OCI-M2 (cell line): ENCODE data around the gene TRMT61A.

Source experiments
- DNase-seq: peaks from one replicate; lab custom pipeline; 2025; ENCODE audit not compliant: unreplicated experiment; lab: John Stamatoyannopoulos, UW

Gene TRMT61A

DNA sequence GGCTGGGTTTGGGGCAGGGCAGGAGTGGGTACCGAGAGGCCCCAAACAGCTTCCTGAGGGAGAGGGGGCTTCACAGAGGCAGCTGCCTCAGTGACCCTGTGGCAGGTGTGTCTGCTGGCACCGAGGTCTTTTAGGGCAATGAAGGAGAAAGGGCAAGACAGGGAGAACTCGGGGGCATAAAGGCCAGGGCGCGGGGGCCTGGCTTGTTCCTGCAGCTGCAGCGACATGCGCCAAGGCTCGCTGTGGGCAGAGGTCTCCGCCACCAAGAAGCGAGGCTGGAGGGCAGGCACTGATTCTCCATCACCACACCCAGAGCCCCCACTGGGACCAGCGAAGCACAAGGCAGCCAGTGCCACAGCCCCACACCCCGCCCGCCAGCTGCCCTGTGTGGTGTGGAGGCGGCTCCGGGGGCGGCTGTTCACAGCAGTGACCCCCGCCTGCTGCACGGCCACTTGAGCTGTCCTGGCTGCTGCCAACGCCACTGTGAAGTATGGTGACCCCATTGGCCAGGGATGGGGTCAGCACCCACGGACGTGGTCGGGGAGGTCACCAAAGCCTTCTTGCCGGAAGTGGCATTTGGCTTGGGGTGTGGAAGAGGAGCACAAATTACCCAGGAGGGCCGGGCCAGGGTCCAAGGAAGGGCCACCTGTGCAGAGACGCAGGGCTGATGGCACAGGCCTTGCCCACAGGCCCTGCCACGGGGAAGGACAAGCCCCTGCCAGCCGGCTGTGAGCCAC, 17.1 kb downstream of the TRMT61A start:
- no peak for DNase-seq

DNA sequence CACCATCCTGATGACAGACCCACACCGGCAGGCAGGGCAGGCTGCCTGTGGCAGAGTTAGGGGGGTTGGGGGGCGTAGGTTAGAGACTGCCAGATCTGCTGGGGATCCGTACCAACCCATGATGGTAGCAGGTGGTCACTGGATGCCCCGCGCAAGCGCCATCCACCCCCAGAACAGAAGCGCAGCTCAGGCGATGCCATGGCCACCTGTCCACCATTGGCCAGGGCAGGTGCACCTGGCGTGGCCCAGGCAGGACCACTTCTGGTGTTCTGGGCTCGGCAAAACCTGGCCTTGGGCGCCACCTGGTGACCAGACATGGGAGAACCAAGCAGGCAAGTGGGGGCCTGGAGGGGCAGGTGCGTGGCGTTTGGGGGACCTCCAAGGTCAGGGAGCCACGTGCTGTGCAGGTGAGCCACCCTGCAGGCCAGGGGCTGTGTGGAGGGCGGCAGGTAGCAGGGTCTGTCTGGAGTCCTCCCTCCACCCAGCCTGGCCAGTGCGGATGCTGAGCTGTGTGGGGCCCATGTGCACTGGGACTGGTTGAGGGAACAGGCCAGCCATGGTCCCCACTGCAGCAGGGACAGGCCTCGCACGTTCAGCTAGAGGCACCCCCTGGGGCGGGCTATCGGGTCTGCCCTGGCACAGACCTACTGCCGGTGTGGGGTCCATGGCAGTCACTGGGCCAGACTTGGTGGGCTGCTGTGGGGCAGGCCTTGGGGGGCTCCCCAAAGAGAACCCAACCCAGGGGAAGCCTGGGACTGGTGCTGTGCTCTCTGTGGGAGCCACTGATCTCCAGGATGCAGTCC, 17.9 kb downstream of the TRMT61A start:
- DNase-seq, result no peak

DNA sequence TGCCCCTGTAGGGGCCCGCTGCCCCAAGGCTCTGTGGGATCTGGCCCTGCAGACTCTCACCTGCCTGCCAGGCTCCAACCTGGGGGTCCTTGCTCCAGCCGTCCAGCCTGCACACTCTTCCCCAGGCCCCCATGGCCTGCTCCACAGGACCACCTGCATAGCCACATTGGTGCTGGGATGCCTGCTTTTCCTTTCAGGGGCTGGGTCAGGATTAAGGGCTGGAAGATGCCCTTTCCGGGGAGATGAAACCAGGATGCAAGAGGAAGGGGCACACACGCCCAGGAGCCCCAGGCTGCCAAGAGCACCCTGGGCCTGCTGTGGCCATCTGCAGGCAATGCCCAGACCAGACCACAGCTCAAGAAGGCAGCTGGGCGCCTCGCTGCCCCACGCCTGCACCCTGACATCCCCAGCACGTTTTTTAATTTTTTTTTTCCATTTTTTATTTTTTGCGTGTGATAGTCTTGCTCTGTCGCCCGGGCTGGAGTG, 18.5 kb downstream of the TRMT61A start:
- DNase-seq, result no peak

DNA sequence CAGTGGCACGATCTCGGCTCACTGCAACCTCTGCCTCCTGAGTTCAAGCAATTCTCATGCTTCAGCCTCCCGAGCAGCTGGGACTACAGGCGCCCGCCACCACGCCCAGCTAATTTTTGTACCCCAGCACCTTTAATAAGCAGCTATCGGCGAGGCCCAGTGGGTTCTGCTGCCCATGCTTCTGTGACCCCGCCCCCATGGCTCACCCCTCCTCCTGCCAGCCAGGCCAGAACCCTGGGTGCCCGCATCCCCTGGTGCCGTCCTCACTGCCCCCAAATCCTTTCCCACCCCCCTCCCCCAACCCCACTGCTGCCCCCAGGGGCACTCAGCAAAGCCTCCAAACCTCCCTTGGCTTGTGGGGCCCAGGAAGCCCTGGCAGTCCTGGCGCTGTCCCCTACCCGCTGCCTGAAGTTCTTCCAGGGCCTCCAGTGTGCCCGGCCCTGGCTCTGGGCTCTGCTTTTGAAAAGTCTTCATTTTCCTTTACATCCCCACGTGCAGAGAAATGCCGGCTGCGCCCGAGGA, 19.0 kb downstream of the TRMT61A start:
- DNase-seq, result no peak

DNA sequence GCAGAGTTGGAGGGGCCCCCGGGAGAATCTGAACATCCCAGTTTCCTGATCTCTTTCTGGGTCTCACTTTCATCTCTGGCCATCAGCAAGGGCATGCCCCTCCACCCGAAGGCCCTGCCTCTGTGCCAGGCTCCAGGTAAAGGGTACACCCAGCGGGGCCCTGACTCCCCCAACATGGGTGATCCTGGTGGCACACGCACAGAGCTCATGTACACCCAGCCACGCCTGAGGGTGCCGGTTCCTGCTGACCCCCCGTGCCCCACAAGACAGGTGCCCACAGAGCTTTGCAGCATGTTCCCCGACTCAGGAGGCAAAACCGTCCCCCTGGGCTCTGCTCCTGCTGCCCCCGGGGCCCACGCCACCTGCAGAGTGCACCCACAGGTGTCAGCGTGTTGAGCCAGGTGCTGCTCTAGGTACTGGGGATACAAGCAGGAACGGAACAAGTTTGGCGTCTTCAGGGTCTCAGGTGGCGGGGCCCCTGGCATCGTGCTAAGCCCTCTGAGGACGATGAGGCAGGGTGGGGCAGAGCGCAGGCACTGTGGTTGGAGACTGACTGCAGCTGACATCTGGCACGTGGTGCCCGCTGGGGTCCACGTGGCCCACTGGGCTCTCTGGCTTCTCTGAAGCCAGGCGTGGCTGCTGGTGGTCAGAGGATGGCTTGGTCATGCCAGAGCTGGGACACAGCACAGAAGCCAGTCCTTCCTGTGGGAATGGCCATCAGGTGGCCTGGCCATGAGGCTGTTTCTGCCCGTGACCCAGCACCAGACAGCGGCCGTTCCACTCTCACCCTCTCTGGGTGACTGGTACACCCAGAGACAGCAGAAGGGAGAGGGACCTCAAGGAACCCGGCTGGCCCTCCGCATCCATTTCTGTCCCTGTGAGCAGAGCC, 19.7 kb downstream of the TRMT61A start:
- DNase-seq, result no peak

DNA sequence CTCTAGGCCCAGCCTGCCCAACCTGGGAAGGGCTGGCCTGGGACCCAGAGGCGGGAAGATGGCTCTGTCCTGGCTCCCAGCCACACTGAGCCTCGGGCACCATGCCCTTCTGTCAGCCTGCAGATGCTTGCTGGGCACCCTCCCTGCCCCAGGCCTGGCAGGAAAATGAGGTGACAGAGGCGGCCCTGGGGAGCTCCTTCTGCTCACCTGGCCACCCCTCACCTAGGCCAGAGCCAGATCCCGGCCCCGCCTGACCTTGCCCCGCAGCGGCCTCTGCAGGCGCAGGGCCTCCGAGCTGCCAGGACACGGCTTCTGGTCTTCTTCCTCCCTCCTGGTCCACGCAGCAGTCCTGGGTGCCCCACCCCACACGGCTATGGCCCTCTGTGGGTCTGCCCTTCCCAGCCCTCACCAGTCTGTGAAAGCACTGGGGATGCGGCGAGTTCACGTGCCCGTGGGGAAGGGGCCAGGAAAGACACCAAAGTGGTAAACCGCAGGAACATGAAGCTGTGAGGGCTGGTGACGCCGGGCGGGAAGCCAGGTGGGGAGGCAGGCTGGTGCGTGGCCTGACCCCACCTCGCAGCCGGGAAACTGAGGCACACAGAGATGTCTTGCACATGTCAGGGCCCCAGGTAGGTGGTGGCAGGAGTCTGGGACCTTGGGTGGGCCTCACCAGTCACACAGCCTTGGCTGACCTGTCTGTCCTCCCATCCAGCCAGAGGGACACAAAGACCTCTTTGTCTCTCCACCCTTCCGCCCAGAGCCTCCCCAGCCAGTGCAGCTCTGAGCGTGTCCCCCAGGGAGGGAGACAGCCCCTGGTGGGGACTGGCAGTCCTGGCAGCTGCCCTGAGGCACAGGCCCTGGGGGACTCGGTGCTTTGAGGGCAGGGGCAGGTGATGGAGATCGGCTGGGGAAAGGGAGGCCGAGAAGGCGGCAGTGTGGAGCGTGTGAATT, 20.6 kb downstream of the TRMT61A start:
- DNase-seq, result no peak

DNA sequence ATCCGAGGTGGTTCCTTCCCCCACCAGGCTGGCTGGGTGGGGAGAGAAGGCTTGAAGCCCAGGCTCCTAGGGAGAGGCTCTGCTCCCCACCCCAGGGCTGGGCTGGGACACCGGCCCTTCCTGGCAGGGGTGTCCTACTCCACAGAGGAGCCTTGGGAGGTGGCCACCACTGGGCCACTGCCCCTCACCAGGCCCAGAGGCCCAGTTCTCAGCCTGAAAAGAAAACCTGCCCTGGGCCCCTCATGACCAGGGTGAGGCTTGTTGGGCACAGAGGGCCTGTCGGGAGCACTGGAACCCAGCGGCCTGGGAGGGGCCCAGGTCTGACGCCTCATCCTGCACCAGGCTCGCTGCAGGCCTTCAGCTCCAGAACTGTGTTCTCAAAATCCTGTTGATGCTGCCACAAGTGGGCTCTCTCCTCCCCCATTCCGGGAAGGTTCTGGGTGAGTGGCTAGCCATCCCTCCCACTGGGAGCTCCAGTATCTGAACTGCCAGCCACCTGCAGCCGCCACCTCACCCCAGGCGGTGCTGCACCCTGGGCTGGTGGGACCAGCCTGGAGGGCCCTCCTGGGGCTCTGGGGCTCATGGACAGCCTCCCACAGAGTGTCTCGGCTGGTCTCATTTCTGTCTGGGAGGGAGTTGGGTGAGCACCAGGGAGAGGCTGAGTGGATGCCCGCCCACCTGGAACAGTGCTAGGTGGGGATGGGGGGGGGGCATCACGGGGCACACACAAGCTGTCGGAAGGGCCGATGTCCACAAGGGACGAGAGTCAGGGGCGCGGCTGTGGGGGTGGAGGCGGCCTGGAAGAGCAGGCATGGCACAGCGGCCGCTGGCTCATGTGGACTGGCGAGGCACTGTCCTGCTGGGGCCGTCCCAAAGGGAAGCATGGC, 21.7 kb downstream of the TRMT61A start:
- no peak for DNase-seq

DNA sequence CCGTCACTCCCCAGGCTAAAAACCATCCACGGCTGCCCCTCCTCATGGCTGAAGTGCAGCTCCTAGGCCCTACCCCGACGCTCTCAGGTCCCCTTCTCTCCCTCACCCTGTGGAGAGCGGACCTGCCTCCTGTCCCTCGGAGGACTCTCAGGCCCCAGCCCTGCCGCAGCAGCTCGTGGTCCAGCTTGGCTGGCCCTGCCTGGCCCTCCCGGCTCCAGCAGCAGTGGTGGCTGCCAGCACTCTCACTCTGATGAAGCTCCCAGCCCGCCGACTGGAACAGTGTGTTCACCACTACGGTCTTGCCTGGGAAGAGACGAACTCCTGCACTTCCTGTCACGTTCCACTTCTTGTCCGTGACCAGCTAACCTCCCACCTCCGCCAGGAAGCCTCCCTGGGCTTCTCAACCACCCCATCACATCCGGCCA, 22.4 kb downstream of the TRMT61A start:
- no peak for DNase-seq

DNA sequence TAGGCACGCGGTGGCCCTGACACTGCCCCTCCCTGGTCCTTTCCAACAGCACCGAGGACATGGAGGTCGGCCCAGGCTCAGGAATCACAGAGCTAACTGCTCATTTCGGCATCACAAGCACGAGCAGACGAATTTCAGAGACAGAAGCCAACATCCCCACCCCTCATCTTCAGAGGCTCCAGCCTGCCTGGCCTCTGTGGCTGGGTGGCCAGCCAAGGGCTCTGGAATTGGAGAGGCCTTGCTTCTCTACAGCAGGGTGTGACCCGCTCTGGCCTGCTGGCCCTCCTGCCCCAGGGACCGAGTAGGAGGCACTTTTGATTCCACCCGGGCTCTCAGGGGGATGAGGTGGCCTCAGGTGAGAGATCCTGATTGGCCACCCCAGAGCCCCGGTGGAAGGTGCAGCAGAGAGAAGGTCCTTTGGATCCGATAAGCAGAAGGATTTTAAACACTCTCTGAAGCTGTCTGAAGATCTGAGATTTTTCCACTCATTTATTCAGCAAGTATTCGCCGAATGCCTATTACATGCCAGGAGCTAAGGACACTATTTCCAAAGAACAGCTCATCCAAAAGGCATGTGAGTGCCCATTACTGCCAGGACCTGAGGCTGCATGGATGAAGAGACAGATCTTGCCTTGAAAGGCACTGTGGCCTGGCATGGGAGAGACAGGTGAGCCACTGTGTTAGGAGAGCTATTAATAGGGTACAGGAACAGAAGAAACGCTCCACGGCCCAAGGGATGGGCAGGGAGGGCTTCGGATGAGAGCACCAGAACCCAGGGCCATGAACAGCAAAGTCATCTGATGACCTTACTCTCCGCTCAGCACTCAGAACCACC, 23.2 kb downstream of the TRMT61A start:
- DNase-seq, result no peak

DNA sequence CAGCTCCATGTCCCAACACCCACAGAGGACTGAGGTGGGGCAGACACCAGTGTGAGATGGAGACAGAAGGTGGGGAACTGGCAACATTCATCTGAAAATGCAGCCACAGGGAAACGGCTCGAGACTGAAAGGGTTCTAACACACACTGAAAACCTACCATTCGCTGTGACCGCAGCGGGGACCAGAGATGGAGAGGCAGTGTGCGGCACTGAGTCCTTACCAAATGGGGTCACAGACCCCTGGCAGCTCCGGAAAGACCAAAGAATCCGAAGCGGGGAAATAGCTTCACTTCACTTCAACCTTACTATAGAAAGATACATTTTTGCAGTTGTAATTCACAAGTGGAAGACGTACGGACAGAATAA, 23.8 kb downstream of the TRMT61A start:
- DNase-seq, result no peak

DNA sequence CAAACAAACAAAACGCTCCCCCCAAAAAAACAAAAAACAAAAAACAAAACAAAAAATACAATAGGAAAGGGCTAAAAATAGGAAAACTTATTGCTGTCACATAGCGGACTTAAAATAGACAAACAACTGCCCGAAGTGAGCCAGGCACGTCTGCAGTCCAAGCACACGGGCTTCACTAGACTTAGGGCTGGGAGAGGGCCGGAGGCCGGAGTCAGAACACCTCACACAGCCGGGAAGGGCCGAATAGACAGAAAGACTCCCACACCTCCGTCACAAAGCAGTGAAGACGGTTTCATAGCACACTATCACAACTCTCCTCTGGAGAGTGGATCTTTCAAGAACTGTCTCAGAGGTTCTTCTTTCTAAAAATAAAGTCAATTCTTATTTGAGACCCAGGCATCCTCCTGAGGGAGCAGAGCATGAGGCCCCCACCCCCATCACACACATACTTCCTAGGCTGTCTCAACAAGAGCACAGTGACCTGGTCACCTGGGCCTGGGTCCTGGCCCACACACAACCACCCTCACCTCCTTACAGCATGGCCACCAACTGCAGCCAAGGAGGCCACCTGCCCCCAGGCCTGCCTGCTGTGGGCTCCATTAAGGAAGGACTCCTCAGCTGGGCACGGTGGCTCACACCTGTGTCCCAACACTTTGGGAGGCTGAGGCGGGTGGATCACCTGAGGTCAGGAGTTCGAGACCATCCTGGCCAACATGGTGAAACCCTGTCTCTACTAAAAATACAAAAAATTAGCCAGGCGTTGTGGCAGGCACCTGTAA, 26.8 kb downstream of the TRMT61A start:
- DNase-seq, result no peak

DNA sequence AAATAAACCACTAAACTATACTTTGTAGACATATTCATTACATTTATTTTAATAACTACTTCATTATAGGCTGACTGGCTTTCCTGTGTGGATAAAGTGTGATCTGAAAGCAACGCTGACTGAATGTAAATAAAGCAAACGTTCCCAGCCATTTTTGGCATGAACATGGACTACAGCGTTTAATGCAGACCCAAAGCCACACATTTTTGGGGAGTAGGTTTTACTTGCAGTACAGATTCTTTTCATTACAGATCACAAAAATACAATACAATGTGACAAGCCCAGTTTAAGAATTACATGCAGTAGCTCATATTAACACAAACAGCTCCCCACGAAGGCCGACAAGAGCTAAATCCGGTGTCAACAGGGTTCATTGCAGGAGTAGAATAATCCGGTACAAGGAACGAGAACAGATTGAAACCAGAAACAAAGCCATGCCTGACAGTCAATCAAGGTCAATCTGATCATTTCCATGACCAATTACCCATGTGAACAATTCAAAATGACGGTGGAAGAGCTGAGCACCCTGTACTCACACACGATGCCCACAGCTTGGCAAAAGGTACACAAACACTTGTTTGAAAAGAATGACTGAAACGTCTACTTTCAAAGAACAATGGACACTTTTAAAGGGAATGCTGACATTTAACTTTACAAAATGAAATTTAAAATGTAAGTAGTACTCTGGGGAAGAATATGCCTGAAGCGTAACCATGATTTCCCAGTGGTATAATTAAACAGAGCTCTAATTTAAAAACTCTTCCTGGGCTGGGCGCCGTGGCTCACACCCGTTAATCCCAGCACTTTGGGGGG, 28.2 kb downstream of the TRMT61A start:
- no peak for DNase-seq

DNA sequence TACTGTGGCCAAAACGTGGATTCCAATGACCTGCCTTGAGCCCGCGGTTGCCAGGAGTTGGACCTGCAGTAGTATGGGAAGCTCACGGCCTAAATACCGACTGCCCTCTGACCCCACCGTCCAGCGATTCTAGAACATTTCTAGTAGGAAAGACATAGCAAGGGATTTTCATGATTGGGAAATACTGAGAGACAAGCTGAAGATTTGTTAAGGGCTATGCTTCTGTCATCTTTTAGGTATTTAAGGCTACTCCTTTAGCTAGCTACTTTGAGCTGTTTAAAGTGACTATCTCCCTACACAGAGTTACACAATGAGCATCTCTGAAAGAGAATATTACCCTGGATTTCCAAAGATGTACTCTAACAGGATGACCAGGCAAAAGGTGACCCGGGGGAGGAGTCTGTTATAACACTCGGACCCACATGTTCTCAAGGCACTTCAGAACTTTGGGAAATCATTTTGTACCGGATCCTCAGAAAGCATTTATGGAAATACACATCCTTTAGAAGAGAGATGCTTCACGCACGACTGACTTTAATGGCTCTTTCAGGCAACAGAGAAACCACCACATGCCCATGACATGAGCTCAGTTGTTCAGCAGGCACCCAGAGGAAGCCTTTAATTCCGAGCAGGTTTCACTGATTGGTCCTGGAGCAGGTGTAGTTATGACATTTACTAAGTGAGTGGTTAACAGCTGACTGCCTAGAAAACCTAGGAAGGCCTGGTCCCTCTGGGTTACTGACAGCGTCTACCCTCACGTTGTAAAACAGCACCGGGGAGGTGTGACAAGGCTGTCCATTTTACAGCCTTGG, 29.3 kb downstream of the TRMT61A start:
- DNase-seq, result no peak

DNA sequence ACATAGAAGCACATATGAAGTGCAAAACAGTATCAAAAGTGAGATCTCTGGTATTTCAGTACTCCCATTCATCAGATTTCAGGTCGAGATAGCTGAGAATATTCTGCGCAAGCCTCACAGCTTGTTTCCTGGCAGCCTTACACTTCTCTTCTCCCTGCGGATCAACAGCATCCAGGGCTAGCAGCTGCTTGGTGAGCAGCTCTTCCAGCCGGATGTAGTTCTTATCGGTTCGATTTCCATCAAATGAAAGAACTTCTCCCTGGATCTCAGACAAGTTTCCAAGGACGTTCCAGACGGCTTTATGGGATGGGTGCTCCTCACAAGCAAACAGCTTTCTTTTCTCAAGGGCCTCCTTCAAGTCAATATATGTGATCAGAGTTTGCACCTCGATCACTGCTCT, 30.8 kb downstream of the TRMT61A start:
- no peak for DNase-seq

DNA sequence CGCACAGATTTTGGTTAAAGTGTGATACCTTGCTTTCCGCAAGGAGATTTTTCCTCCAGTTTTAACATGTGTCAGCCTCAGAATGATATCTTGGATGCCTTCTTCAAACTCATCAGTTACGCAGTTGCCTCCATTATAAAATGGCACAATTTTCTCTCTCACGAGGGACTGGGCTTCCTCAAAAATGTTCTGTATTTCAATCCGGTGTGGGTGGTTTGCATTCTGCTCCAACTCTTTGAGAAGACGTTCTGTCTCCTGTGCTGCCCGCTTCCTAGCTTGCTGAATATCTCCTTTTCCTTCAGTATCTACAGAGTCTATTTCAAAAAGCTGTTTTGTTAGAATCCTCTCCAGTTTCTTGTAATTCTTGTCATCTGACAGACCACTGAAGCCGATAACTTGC, 31.7 kb downstream of the TRMT61A start:
- DNase-seq, result no peak
